ENCODE data around the gene TMEM63A. TPM values are rescaled to one million over a fixed set of nuclear protein-coding genes. Genes with fewer than 3 reads are reported as not detected.

Gene TMEM63A
- total RNA-seq, 1 donor from 2014 or later: 24.8 TPM

GRCh38 chr1:225823811-225824261 is 58.3 kb downstream of the TMEM63A start:
- no peak for TF ChIP-seq CTCF (conservative IDR thresholded peaks at IDR 0.05)
- Mint-ChIP-seq H3K27me3 (ENCODE audit: low read depth) (no peaks in the 10 kb centered on the region), H3K9me3 (no peaks in the 10 kb centered on the region), H3K4me1 (peaks cover 10% of the 10 kb centered on the region), H3K36me3 (ENCODE audit: low read depth) (no peaks in the 10 kb centered on the region), H3K27ac (ENCODE audit: unreplicated experiment) (no peak overlapping the region), H3K4me3 (no peak overlapping the region)
- DNase-seq (ENCODE audit: low read depth, low spot score): no peak

- Mint-ChIP-seq H3K4me3 (no peak overlapping the region), H3K36me3 (ENCODE audit: low read depth) (peaks cover 2% of the 10 kb centered on the region), H3K27me3 (ENCODE audit: low read depth) (no peaks in the 10 kb centered on the region), H3K4me1 (peaks cover 18% of the 10 kb centered on the region), H3K27ac (ENCODE audit: unreplicated experiment) (no peak overlapping the region), H3K9me3 (no peaks in the 10 kb centered on the region)
- no peak for DNase-seq (ENCODE audit: low read depth, low spot score)
- TF ChIP-seq CTCF (conservative IDR thresholded peaks at IDR 0.05): no peak
Measured at GRCh38 chr1:225822655-225823403, 59.4 kb downstream of the TMEM63A start.

- DNase-seq (ENCODE audit: low read depth, low spot score): no peak
- no peak overlapping the region for H3K27ac Mint-ChIP-seq (ENCODE audit: unreplicated experiment)
- TF ChIP-seq CTCF (conservative IDR thresholded peaks at IDR 0.05): no peak
- no peaks in the 10 kb centered on the region for H3K27me3 Mint-ChIP-seq (ENCODE audit: low read depth)
- peaks cover 22% of the 10 kb centered on the region for H3K4me1 Mint-ChIP-seq
- no peak overlapping the region for H3K4me3 Mint-ChIP-seq
- H3K36me3 Mint-ChIP-seq (ENCODE audit: low read depth): peaks cover 2% of the 10 kb centered on the region
- no peaks in the 10 kb centered on the region for H3K9me3 Mint-ChIP-seq
Measured at GRCh38 chr1:225820522-225821120, 61.6 kb downstream of the TMEM63A start.

- peaks cover 2% of the 10 kb centered on the region for H3K36me3 Mint-ChIP-seq (ENCODE audit: low read depth)
- no peak overlapping the region for H3K4me3 Mint-ChIP-seq
- H3K27me3 Mint-ChIP-seq (ENCODE audit: low read depth): no peaks in the 10 kb centered on the region
- no peak for TF ChIP-seq CTCF (conservative IDR thresholded peaks at IDR 0.05)
- no peak for DNase-seq (ENCODE audit: low read depth, low spot score)
- H3K4me1 Mint-ChIP-seq: peaks cover 16% of the 10 kb centered on the region
- peak overlapping the region; percentile 45 for H3K27ac Mint-ChIP-seq (ENCODE audit: unreplicated experiment)
- no peaks in the 10 kb centered on the region for H3K9me3 Mint-ChIP-seq
Measured at GRCh38 chr1:225819346-225820192, 62.6 kb downstream of the TMEM63A start.

GRCh38 chr1:225818229-225818628 is 64.0 kb downstream of the TMEM63A start:
- Mint-ChIP-seq H3K36me3 (ENCODE audit: low read depth) (peaks cover 2% of the 10 kb centered on the region), H3K27me3 (ENCODE audit: low read depth) (no peaks in the 10 kb centered on the region), H3K9me3 (no peaks in the 10 kb centered on the region), H3K27ac (ENCODE audit: unreplicated experiment) (peak overlapping the region; percentile 89), H3K4me3 (no peak overlapping the region), H3K4me1 (peaks cover 19% of the 10 kb centered on the region)
- TF ChIP-seq CTCF (conservative IDR thresholded peaks at IDR 0.05): no peak
- DNase-seq (ENCODE audit: low read depth, low spot score): no peak
